Skeletal muscle tissue (tissue), 4 donors: ENCODE measurements around the gene PEX10. TPM values are rescaled to one million over a fixed set of nuclear protein-coding genes. Genes with fewer than 3 reads are reported as not detected.

Experiments used
- H3K27ac ChIP-seq: one replicate; pipeline ENCODE4 v1.7.0; 2013; ENCODE audit warnings: mild to moderate bottlenecking, low read depth, low read length, inconsistent platforms
- H3K27me3 ChIP-seq, 3 donors: one replicate each; pipeline ENCODE4 v1.7.0; 2013; ENCODE audit warnings: low read length in 3 of 3; ENCODE audit not compliant: control insufficient read depth in 3 of 3, insufficient read depth in 3 of 3
- H3K36me3 ChIP-seq, 3 donors: one replicate each; pipeline ENCODE4 v1.7.0; 2013; ENCODE audit warnings: low read length in 3 of 3; ENCODE audit not compliant: control insufficient read depth in 3 of 3, insufficient read depth in 3 of 3
- H3K4me1 ChIP-seq, 3 donors: one replicate each; pipeline ENCODE4 v1.7.0; 2013; ENCODE audit warnings: low read length in 3 of 3, mild to moderate bottlenecking in 3 of 3; ENCODE audit not compliant: control insufficient read depth in 3 of 3, insufficient read depth in 3 of 3
- H3K4me3 ChIP-seq, 3 donors: one replicate each; pipeline ENCODE4 v1.7.0; 2013; ENCODE audit warnings: low read length in 3 of 3
- H3K9ac ChIP-seq, 3 donors: one replicate each; pipeline ENCODE4 v1.7.0; 2013; ENCODE audit warnings: low read length in 3 of 3, mild to moderate bottlenecking in 3 of 3, moderate library complexity in 2 of 3, low read depth in 1 of 3
- H3K9me3 ChIP-seq, 3 donors: one replicate each; pipeline ENCODE4 v1.7.0; 2013; ENCODE audit warnings: low read length in 3 of 3; ENCODE audit not compliant: control insufficient read depth in 3 of 3
- total RNA-seq: library from RNA; depleted of rRNA; stranded (reverse); fragments of >200 nt; gene quantifications from one replicate; pipeline ENCODE4 v1.2.3, GENCODE V29; 2014
- donor health status: Osteomylitis.

Gene PEX10
- total RNA-seq, 1 donor from 2014 or later, result 27.1 TPM

- H3K4me3 ChIP-seq, result peak overlapping the region; percentile 84 to 87 (median 86)
- no peak overlapping the region for H3K27ac ChIP-seq
- H3K4me1 ChIP-seq, result peaks cover 31 to 43% (median 39%) of the 10 kb centered on the region in 3 donors
- H3K36me3 ChIP-seq, result peaks cover 22 to 28% (median 25%) of the 10 kb centered on the region in 3 donors
- peak overlapping the region; percentile 78 to 92 (median 86) for H3K9ac ChIP-seq
- H3K27me3 ChIP-seq, result no peaks in the 10 kb centered on the region
- no peaks in the 10 kb centered on the region for H3K9me3 ChIP-seq
These were observed 19.7 kb downstream of the PEX10 start for GRCh38 chr1:2392686-2393085.

DNA sequence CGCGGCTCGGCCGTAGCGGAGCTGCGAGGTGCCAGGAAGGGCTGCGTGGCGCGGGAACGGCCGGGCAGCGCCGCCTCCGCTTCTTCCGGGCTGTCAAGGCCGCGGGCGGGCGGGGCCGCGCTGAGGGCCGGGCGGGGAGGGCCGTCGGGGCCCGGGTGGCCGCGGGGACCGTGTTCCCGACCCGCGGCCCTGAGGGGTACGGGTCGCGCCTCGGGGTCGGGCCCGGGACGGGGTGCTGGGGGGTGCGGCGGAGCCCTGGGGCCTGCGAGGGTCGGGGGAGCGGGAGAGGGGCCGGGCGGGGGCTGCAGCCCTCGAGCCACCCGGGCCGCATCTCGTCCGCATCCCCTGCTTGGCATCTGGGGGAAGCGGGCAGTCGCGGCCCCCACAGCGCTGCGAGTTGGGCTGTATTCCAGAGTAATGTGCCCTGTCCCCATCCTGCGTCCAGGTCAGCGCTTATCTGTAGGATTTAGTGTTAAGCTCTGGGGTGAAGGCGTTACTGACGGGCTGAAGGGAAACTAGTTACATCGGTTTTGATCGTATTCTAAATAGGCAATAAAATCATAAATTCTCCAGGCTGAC is 20.3 kb downstream of the PEX10 start:
- Histone ChIP-seq H3K9me3 (no peaks in the 10 kb centered on the region), H3K36me3 (peaks cover 19 to 22% (median 21%) of the 10 kb centered on the region in 3 donors), H3K27me3 (no peaks in the 10 kb centered on the region), H3K4me1 (peaks cover 31 to 43% (median 39%) of the 10 kb centered on the region in 3 donors), H3K9ac (peak overlapping the region; percentile 78 to 92 (median 86)), H3K27ac (peak overlapping the region; percentile 62), H3K4me3 (peak overlapping the region; percentile 84 to 87 (median 86))

DNA sequence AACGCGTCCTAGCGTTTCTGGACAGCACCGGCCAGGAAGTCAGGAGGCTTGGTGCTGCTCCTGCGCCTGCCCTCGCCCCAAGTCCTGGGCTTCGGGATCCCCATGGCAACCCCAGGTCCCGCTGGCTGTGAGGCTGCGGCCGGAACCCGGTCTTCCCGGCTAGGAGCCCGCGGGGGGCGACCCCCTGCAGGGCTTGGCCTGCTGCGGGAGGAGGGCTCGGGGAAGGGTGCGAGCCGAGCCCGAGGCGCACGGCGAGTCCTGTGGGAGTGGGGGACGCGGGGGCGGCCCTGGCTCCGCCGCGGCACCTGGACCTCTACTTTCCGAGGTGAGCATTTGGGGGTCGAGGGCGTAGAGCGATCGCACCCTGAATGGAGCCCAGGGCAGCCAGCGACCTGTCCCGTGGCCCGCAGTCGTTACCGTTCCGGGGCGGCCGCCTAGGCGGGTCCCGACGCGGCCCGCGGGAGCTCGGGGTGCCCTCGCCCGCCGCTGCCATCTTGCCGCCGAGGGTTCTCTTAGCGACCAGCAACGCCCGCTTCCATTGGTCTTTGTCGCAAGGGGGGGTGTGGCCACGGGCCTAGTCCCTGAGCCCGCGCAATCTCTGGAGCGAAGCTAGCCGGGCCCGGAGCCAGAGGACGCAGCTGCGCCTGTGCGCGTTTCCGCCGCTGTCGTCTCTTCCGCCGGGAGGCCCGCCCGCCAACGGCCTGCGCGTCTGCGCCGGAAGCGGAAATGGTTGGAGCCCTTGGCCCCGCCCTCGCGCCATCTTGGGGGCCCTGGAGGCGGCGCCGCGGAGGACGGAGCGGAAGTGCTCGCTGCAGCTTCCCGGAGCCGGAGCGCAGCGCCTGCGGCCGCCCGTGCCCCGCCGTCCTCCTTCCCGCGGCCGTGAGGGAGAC is 21.1 kb downstream of the PEX10 start, which contains the start of the genes MORN1 and RER1:
TSS of gene MORN1 (minus strand) at position 514 of the 890 bp plus-strand sequence. CDS start at position 493, 21 bp downstream.
TSS of gene RER1 (plus strand) at position 801 of the 890 bp plus-strand sequence. CDS start 3,950 bp downstream, outside the sequence.
- peak within 1 kb of the TSS; percentile 86 to 90 (median 88) for H3K4me3 ChIP-seq
- H3K9ac ChIP-seq, result peak within 1 kb of the TSS; percentile 83 to 92 (median 86)

DNA sequence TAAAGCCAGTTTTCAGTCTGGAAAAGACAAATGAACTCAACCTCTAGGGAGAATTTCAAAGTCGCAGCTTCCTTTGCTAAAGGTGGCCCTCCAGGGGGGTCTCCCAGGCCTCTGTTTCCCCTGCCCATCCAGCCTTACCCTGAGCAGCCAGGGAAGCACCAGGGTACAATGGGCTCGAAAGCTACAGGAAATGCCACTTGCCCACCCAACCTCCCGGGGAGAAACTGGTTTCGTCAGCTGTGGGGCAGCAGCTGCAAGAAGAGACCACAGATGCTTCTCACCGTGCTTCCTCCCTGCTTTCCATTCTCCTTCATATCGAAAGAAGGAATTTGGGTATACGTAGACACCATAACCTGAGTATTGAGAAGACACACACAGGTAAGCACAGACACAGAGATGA is 22.7 kb downstream of the PEX10 start:
- Histone ChIP-seq H3K9me3 (no peaks in the 10 kb centered on the region), H3K4me3 (no peak overlapping the region), H3K4me1 (peaks cover 31 to 40% (median 35%) of the 10 kb centered on the region in 3 donors), H3K27ac (no peak overlapping the region), H3K36me3 (peaks cover 6 to 13% (median 12%) of the 10 kb centered on the region in 3 donors), H3K27me3 (no peaks in the 10 kb centered on the region), H3K9ac (no peak overlapping the region)

More for the DNA sequence above, 21.1 kb downstream of the PEX10 start, which contains the start of the genes MORN1 and RER1:
- Histone ChIP-seq H3K36me3 (peaks cover 17 to 19% (median 19%) of the 10 kb centered on the region in 3 donors), H3K27me3 (no peaks in the 10 kb centered on the region), H3K9me3 (no peaks in the 10 kb centered on the region), H3K27ac (peak within 1 kb of the TSS; percentile 67), H3K4me1 (peaks cover 31 to 43% (median 39%) of the 10 kb centered on the region in 3 donors)

DNA sequence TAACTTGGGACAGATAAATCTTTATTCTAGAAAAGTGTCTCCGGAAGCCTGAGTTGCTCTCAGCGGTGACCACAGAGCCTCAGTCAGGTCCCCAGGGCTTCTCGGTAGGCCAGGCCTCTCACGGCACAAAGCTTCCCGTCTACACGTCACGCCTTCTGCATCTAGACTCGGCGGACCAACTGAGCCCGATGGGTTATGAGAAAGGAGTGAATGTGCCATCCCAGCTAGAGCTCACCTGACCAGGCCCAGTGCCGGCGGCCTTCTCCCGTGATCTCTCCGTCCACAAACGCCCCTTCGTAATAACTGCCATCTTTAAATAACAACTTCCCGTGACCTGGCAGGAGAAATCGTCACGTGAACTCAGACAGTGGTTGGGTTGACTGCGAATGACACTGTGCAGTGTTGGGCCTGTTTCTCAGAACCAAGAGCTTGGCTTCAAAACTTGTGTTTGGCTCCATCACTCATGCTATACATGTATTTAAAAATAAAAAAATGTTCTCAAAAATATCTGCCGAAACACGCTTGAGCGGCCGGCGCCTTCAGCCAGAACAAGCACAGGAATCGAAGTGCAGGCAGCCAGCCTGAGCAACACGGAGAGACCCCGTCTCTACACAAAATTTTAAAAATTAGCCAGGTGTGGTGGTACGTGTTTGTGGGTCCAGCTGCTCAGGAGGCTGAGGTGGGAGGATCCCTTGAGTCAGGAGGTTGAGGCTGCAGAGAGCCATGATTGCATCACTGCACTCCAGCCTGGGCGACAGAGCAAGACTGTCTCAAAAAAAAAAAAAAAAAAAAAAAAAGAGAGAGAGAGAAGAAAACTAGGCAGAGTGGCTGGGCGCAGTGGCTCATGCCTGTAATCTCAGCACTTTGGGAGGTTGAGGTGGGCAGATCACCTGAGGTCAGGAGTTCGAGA is 24.1 kb downstream of the PEX10 start:
- H3K9ac ChIP-seq, result no peak overlapping the region
- H3K4me3 ChIP-seq, result no peak overlapping the region
- peaks cover 21 to 27% (median 25%) of the 10 kb centered on the region in 3 donors for H3K4me1 ChIP-seq
- H3K27me3 ChIP-seq, result no peaks in the 10 kb centered on the region
- no peaks in the 10 kb centered on the region for H3K9me3 ChIP-seq
- H3K36me3 ChIP-seq, result peaks cover under 1 to 10% (median 5%) of the 10 kb centered on the region in 3 donors
- no peak overlapping the region for H3K27ac ChIP-seq

- peak overlapping the region in 1 of 3 donors; percentile 25 for H3K9ac ChIP-seq
- H3K27ac ChIP-seq, result no peak overlapping the region
- H3K27me3 ChIP-seq, result no peaks in the 10 kb centered on the region
- no peaks in the 10 kb centered on the region for H3K9me3 ChIP-seq
- H3K36me3 ChIP-seq, result peaks cover 0 to 10% (median 0%) of the 10 kb centered on the region in 3 donors
- H3K4me1 ChIP-seq, result peaks cover 11 to 17% (median 16%) of the 10 kb centered on the region in 3 donors
- H3K4me3 ChIP-seq, result no peak overlapping the region
These were observed 25.4 kb downstream of the PEX10 start for GRCh38 chr1:2386636-2387611.

DNA sequence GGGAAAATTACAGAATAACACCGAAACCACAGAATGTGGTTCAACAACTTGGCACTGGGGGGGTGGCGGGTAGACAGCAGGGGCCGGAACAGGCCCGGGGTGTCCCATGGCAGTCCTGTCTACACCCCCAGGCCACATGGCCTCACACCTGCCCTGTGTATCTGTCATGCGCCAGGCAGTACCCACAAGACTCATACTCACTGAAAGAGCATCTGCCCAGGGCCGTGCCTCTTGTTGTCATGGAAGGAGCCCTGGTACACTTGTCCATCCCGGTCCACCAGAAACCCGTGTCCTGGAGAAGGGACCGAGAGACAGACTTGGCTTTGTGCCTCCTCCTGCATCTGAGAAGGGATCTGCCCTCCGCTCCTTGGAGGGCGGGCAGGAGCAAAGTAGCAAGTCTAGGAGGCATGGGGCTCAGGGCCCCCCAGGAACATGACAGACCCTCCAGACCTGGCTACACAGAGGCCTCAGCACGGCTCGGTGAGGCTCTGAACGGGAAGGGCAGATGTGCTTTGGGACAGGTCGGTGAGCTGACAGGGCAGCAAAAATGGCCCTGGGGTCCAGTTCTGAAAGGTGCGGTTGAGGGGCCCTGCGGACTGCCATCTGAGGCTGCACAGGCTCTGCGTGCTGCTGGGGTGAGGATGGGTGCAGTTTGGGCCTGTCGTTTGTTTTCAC is 26.6 kb downstream of the PEX10 start:
- no peaks in the 10 kb centered on the region for H3K27me3 ChIP-seq
- peaks cover 0 to 10% (median 0%) of the 10 kb centered on the region in 3 donors for H3K36me3 ChIP-seq
- no peak overlapping the region for H3K4me3 ChIP-seq
- peak overlapping the region in 1 of 3 donors; percentile 16 for H3K9ac ChIP-seq
- H3K4me1 ChIP-seq, result peaks cover 8 to 21% (median 16%) of the 10 kb centered on the region in 3 donors
- H3K27ac ChIP-seq, result no peak overlapping the region
- no peaks in the 10 kb centered on the region for H3K9me3 ChIP-seq

- peak overlapping the region in 1 of 3 donors; percentile 54 for H3K9ac ChIP-seq
- H3K36me3 ChIP-seq, result peaks cover 0 to 10% (median 0%) of the 10 kb centered on the region in 3 donors
- H3K4me3 ChIP-seq, result no peak overlapping the region
- H3K27ac ChIP-seq, result no peak overlapping the region
- peaks cover 2 to 14% (median 9%) of the 10 kb centered on the region in 3 donors for H3K4me1 ChIP-seq
- no peaks in the 10 kb centered on the region for H3K9me3 ChIP-seq
- H3K27me3 ChIP-seq, result no peaks in the 10 kb centered on the region
These were observed 27.4 kb downstream of the PEX10 start for GRCh38 chr1:2384941-2385481.
